Adrenal gland (tissue), 12 donors: ENCODE results near the gene ITIH4. TPM values are rescaled to one million over a fixed set of nuclear protein-coding genes. Genes with fewer than 3 reads are reported as not detected.

Source experiments
- DNase-seq, 7 donors: peaks; one replicate each; pipeline ENCODE4 v3.0.0-alpha.2; 2019 to 2020
- H3K27ac ChIP-seq, 5 donors: fragments of 200-600 bp; sonication (generic) in 4 of 5; 1 replicate in 3 of 5; 2 replicates in 2 of 5; pipeline versions ENCODE4 v1.5.1 to v1.8.0; 2016 to 2020; ENCODE audit warnings: mild to moderate bottlenecking in 1 of 5
- H3K27me3 ChIP-seq: fragments of 200-600 bp; 2 replicates; pipeline ENCODE4 v1.8.0; 2021
- H3K36me3 ChIP-seq, 2 donors: fragments of 200-600 bp; replicated peaks in 1 of 2; 1 replicate in 1 of 2; 2 replicates in 1 of 2; pipeline versions ENCODE4 v1.5.1 to v1.8.0; 2018 to 2022
- H3K4me1 ChIP-seq, 2 donors: fragments of 200-600 bp; replicated peaks in 1 of 2; 1 replicate in 1 of 2; 2 replicates in 1 of 2; pipeline versions ENCODE4 v1.5.1 to v1.8.0; 2018 to 2021
- H3K4me3 ChIP-seq, 4 donors: fragments of 200-600 bp; sonication (generic) in 3 of 4; one replicate each; pipeline ENCODE4 v1.5.1; 2016 to 2018
- H3K9me3 ChIP-seq, 3 donors: fragments of 200-600 bp; sonication (generic) in 1 of 3; replicated peaks in 1 of 3; 1 replicate in 2 of 3; 2 replicates in 1 of 3; pipeline versions ENCODE4 v1.5.1 to v1.8.0; 2016 to 2021
- POLR2A ChIP-seq, 2 donors: fragments of 450-650 bp; IDR thresholded peaks; one replicate each; pipeline ENCODE4 v1.6.1; 2017; ENCODE audit warnings: antibody characterized with exemption in 2 of 2, mild to moderate bottlenecking in 2 of 2, moderate library complexity in 1 of 2
- WGBS, 4 donors: extraction: QIAGEN DNeasy Blood & Tissue Kit in 2 of 4; methylation state at CpG; one replicate each; pipeline versions ENCODE4 v1.1.5 to v1.1.7; 2013 to 2017; 5-methylcytosine and 5-hydroxymethylcytosine counted together
- intact Hi-C, 2 donors: fragments of 100-400 bp; cut with DNase I; formaldehyde crosslinking; loops; one replicate each; pipeline versions ENCODE4 v1.14.1 to v1.15.0; 2022 to 2023
- polyA plus RNA-seq, 3 donors: library from polyadenylated mRNA; stranded (reverse); fragments of 200-250 nt in 2 of 3; fragments of 350-450 nt in 1 of 3; fragmentation: Illumina TruSeq in 1 of 3; extraction: RNeasy Lipid Tissue Mini Kit (QIAGEN cat#74804) in 1 of 3; gene quantifications; one replicate each; pipeline ENCODE4 v1.2.3, GENCODE V29; 2013 to 2014
- total RNA-seq, 9 donors: library from RNA; depleted of rRNA in 4 of 9; stranded (reverse); fragments of >200 nt in 4 of 9; fragments of 120-200 nt in 1 of 9; fragmentation: NEBNext Ultra II Directional in 1 of 9; extraction: Animal tissue kit (Norgen Biotek cat#: 25700) in 1 of 9; gene quantifications; one replicate each; pipeline versions ENCODE4 v1.1.0 to v1.2.4, GENCODE V29; 2013 to 2023
- TF ChIP-seq, protein P1 (sequence below), 6 experiments: fragments of 450-650 bp in 4 of 6; fragments of 200-600 bp in 2 of 6; sonication (generic) in 1 of 6; IDR thresholded peaks; 1 replicate in 5 of 6; 2 replicates in 1 of 6; pipeline versions ENCODE4 v1.5.1 to v1.8.0; 2016 to 2021; ENCODE audit warnings: antibody characterized with exemption in 6 of 6, mild to moderate bottlenecking in 2 of 6, moderate library complexity in 1 of 6
- donor health status: healthy with polysubstance abuse.
- donor health status: Bipolar disorder and iron deficiency.
- donor health status: DM: yes; HTN: yes; CAD: no.
- donor health status: DM: no; HTN: no; CAD: no.
- donor health status: DM: no; HTN: no; CAD: no.
- donor health status: DM: yes; HTN: yes; CAD: no.

Gene ITIH4
- total and polyA plus RNA-seq, 12 donors: 6.4 to 221 (median 45.5) TPM

DNA sequence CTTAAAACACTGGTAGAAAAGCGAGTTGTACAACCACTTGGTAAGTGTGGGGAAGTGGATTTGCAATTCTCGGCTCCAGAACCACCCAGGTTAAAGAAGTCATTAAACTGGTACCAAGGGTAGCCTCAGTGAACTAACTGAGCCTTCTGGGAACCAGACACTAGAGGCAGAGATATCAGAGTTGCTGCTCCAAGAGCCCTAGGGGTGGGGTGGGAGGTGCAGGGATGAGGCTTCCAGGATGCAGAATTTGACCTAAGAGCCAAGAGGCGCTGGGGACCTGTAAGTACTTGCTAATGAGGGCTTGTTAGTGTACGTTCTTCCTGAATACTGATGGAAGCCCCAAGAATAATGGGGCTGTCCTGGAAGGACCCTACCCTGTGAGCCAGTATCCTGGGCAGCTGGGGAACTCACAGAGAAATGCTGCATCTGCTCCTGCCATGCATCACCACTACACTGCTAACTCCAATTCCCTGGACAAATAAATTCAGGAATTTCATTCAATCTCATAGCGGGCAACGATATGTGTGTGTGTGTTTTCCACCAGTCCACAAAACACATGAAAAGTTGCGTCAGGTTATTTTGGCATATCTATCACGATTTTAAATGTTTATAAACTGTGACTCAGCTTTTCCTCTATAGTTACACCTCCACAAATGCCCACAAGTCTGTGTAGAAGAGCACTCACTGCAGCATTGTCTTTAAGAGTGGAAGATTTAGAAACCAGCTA, 43.1 kb upstream of the ITIH4 start:
- H3K9me3 ChIP-seq: no peaks in the 10 kb centered on the region
- no peak overlapping the region for H3K27ac ChIP-seq
- WGBS, 4 donors: 76 to 82% (median 78%) methylated on average over 6 to 8 of the region's 8 CpGs
- no peak for DNase-seq
- H3K27me3 ChIP-seq: no peaks in the 10 kb centered on the region
- H3K4me1 ChIP-seq: peaks cover 5 to 15% of the 10 kb centered on the region in 2 donors
- H3K36me3 ChIP-seq: no peaks in the 10 kb centered on the region
- H3K4me3 ChIP-seq: no peak overlapping the region
- TF ChIP-seq POLR2A (IDR thresholded peaks at IDR 0.05): no peak
- TF ChIP-seq, protein P1, sequence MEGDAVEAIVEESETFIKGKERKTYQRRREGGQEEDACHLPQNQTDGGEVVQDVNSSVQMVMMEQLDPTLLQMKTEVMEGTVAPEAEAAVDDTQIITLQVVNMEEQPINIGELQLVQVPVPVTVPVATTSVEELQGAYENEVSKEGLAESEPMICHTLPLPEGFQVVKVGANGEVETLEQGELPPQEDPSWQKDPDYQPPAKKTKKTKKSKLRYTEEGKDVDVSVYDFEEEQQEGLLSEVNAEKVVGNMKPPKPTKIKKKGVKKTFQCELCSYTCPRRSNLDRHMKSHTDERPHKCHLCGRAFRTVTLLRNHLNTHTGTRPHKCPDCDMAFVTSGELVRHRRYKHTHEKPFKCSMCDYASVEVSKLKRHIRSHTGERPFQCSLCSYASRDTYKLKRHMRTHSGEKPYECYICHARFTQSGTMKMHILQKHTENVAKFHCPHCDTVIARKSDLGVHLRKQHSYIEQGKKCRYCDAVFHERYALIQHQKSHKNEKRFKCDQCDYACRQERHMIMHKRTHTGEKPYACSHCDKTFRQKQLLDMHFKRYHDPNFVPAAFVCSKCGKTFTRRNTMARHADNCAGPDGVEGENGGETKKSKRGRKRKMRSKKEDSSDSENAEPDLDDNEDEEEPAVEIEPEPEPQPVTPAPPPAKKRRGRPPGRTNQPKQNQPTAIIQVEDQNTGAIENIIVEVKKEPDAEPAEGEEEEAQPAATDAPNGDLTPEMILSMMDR (IDR thresholded peaks at IDR 0.05): no peak
- intact Hi-C loops: no loop called here

DNA sequence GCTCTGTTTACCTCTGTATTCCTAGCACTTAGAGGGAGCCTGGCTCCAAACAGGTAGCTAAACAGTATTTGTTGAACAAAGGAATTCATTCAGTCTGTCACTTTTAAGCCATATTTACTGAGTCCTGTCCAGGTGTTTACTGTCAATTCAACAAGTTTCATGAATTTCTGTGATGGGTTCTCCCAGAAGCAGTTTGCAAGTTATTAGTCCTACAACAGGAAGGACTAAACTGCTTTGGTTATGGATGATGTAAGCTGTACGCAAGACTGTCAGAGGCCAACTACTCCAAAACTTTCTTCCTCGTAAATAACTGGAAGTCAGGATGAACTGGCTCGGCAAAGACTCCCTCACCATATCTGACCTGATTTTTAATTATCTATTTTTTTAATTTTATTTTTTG, 41.8 kb upstream of the ITIH4 start:
- no peaks in the 10 kb centered on the region for H3K36me3 ChIP-seq
- WGBS, 4 donors: 87 to 93% (median 90%) methylated on average over 3 of the region's 3 CpGs
- peaks cover 5 to 15% of the 10 kb centered on the region in 2 donors for H3K4me1 ChIP-seq
- H3K9me3 ChIP-seq: no peaks in the 10 kb centered on the region
- TF ChIP-seq, protein P1 (IDR thresholded peaks at IDR 0.05): no peak
- TF ChIP-seq POLR2A (IDR thresholded peaks at IDR 0.05): no peak
- H3K27ac ChIP-seq: no peak overlapping the region
- no peak for DNase-seq
- intact Hi-C loops: no loop called here
- no peaks in the 10 kb centered on the region for H3K27me3 ChIP-seq
- no peak overlapping the region for H3K4me3 ChIP-seq

DNA sequence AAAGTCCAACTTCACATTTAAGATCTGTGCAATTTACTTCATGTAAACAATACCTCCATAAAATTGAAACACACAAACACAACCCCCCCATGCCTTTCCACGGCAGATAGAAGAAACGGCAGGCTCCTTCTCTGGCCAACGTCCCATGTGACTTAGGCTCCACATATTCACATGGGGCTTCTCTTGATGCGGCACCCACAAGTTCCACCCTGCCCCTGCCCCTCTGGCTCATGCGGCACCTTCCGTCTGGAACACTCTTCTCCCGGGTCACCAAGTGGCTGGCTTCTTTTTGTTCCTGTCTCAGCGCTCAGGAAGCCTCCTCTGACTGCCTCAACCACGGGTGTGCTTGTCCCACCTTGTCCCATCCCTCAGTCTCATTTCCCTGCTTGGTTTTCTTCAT, 41.3 kb upstream of the ITIH4 start:
- DNase-seq: no peak
- Histone ChIP-seq H3K36me3 (no peaks in the 10 kb centered on the region), H3K4me1 (peaks cover 5 to 15% of the 10 kb centered on the region in 2 donors), H3K9me3 (no peaks in the 10 kb centered on the region), H3K27ac (no peak overlapping the region), H3K4me3 (no peak overlapping the region), H3K27me3 (no peaks in the 10 kb centered on the region)
- 78 to 86% (median 83%) methylated on average over 9 of the region's 9 CpGs for WGBS, 4 donors
- TF ChIP-seq, protein P1 (IDR thresholded peaks at IDR 0.05): no peak
- TF ChIP-seq POLR2A (IDR thresholded peaks at IDR 0.05): no peak
- intact Hi-C loops: no loop called here

DNA sequence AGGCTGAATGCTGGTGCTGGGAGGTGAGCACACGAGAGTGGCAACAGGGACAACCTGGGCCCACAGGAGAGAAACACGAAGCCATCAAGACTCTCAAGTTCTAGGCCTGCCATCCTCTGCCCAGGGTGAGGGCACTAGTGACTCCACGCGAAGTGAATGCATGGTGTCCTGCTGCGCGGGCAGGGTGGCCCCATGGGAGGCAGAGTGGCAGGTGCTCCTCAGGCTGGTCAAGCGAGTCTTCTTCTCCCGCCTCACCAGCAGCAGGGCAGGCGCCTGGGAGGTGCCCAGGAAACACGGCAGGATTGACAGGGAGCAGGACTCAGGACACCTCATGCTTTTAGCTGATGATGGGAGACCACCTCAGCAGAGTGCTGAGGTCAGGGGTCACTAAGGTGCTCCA, 40.0 kb upstream of the ITIH4 start:
- TF ChIP-seq POLR2A (IDR thresholded peaks at IDR 0.05): no peak
- TF ChIP-seq, protein P1 (IDR thresholded peaks at IDR 0.05): no peak
- DNase-seq: no peak
- H3K9me3 ChIP-seq: no peaks in the 10 kb centered on the region
- no peaks in the 10 kb centered on the region for H3K27me3 ChIP-seq
- intact Hi-C loops: no loop called here
- peaks cover 5 to 14% of the 10 kb centered on the region in 2 donors for H3K4me1 ChIP-seq
- 96 to 100% (median 97%) methylated on average over 1 to 10 of the region's 10 CpGs for WGBS, 4 donors
- H3K27ac ChIP-seq: no peak overlapping the region
- no peak overlapping the region for H3K4me3 ChIP-seq
- H3K36me3 ChIP-seq: no peaks in the 10 kb centered on the region
